PC-3 (cell line): ENCODE measurements around the gene SSC5D. TPM values are rescaled to one million over a fixed set of nuclear protein-coding genes. Genes with fewer than 3 reads are reported as not detected.

ENCODE experiments used
- ATAC-seq: fragments of 200-7000 bp; cut with Tn5 transposase; 2 replicates; pipeline ENCODE4 v1.9.1; 2020; ENCODE audit warnings: mild to moderate bottlenecking, moderate library complexity
- BruUV-seq: library from RNA; stranded (reverse); fragments of 400-500 nt; replicated peaks from 2 replicates; lab custom pipeline; 2021; lab: Mats Ljungman, UMichigan
- CTCF ChIA-PET: fragments of 300-600 bp; sonication (Branson Sonifier 250); formaldehyde crosslinking; loops from one replicate; lab custom pipeline; 2022; ENCODE audit warnings: antibody characterized with exemption; lab: Charles Lee
- POLR2A ChIA-PET: fragments of 300-600 bp; sonication (Branson Sonifier 250); formaldehyde crosslinking; loops from one replicate; lab custom pipeline; 2022; ENCODE audit warnings: antibody characterized with exemption; ENCODE audit not compliant: unreplicated experiment; lab: Charles Lee
- DNase-seq: peaks from one replicate; pipeline ENCODE4 v3.0.0-alpha.2; 2015
- H2AFZ ChIP-seq: fragments of 300-600 bp; sonication (generic); 2 replicates; pipeline ENCODE4 v1.6.0; 2016; ENCODE audit warnings: antibody characterized with exemption, low read length
- H3F3A ChIP-seq: fragments of 300-600 bp; sonication (generic); one replicate; pipeline ENCODE4 v1.6.0; 2017; ENCODE audit warnings: antibody characterized with exemption, low read length, control low read depth, mild to moderate bottlenecking; ENCODE audit not compliant: unreplicated experiment
- H3K27ac ChIP-seq: fragments of 300-600 bp; sonication (generic); 2 replicates; pipeline ENCODE4 v1.5.1; 2016; ENCODE audit warnings: mild to moderate bottlenecking, low read length
- H3K27me3 ChIP-seq: fragments of 300-600 bp; sonication (generic); 2 replicates; pipeline ENCODE4 v1.6.1; 2016; ENCODE audit warnings: low read length, mixed read lengths
- H3K36me3 ChIP-seq: fragments of 300-600 bp; sonication (generic); 2 replicates; pipeline ENCODE4 v1.6.1; 2016; ENCODE audit warnings: low read depth, mixed run types, low read length, mixed read lengths
- H3K4me1 ChIP-seq: fragments of 300-600 bp; sonication (generic); 2 replicates; pipeline ENCODE4 v1.5.1; 2016; ENCODE audit warnings: low read length; ENCODE audit not compliant: insufficient read depth
- H3K4me2 ChIP-seq: fragments of 300-600 bp; sonication (generic); 2 replicates; pipeline ENCODE4 v1.6.0; 2016; ENCODE audit warnings: low read length
- H3K4me3 ChIP-seq: fragments of 300-600 bp; sonication (generic); 2 replicates; pipeline ENCODE4 v1.5.1; 2016; ENCODE audit warnings: mild to moderate bottlenecking, low read length, mixed read lengths
- H3K79me2 ChIP-seq: fragments of 300-600 bp; sonication (generic); 2 replicates; pipeline ENCODE4 v1.6.1; 2017; ENCODE audit warnings: low read length, mixed read lengths
- H3K9ac ChIP-seq: fragments of 300-600 bp; sonication (generic); 2 replicates; pipeline ENCODE4 v1.6.0; 2016; ENCODE audit warnings: mild to moderate bottlenecking, low read length
- H3K9me2 ChIP-seq: fragments of 300-600 bp; sonication (generic); replicated peaks from 2 replicates; pipeline ENCODE4 v1.6.1; 2016; ENCODE audit warnings: mixed run types, low read length, mixed read lengths
- H3K9me3 ChIP-seq: fragments of 300-600 bp; sonication (generic); 2 replicates; pipeline ENCODE4 v1.6.1; 2016; ENCODE audit warnings: low read length, mixed read lengths
- H4K20me1 ChIP-seq: fragments of 300-600 bp; sonication (generic); 2 replicates; pipeline ENCODE4 v1.6.1; 2016; ENCODE audit warnings: low read length, mixed read lengths
- EZH2 ChIP-seq: fragments of 300-600 bp; sonication (generic); IDR thresholded peaks from one replicate; pipeline ENCODE4 v1.6.1; 2017; ENCODE audit warnings: antibody characterized with exemption, mild to moderate bottlenecking, low read length; ENCODE audit not compliant: unreplicated experiment
- EZH2phosphoT487 ChIP-seq: fragments of 300-600 bp; sonication (generic); IDR thresholded peaks from 2 replicates; pipeline ENCODE4 v1.6.1; 2018; ENCODE audit warnings: mild to moderate bottlenecking, antibody characterized with exemption, low read length, borderline replicate concordance
- intact Hi-C: fragments of 100-400 bp; cut with micrococcal nuclease; formaldehyde crosslinking; loops from 2 replicates; pipeline ENCODE4 v1.9.0; 2023
- total RNA-seq: library from RNA; depleted of rRNA; stranded (reverse); fragments of >200 nt; gene quantifications from 2 replicates; pipeline ENCODE4 v1.2.3, GENCODE V29; 2014
- TF ChIP-seq, protein P1 (sequence below): fragments of 300-600 bp; sonication (generic); conservative IDR thresholded peaks from 2 replicates; pipeline ENCODE4 v1.5.1; 2017; ENCODE audit warnings: antibody characterized with exemption, low read depth, mild to moderate bottlenecking, low read length

Gene SSC5D
- total RNA-seq, 1 experiment from 2014 or later = not detected

DNA sequence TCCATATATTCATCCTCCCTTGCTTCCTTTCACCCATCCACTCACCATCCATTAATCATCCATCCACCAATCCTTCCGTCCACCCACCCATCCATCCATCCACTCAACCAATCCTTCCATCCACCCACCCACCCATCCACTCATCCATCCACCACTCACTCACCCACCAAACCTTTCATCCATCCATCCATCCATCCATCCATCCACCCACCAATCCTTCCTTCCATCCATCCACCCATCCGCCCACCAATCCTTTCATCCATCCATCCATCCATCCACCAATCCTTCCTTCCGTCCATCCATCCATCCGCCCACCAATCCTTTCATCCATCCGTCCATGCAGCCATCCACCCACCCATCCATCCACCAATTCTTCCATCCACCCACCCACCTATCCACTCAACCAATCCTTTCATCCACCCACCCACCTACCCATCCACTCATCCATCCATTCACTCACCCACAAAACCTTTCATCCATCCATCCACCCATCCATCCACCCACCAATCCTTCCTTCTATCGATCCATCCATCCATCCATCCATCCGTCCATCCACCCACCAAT, 54.1 kb downstream of the SSC5D start:
- Histone ChIP-seq H3K4me1 (peaks cover 25% of the 10 kb centered on the region), H4K20me1 (no peaks in the 10 kb centered on the region), H2AFZ (no peak overlapping the region), H3K27me3 (no peaks in the 10 kb centered on the region), H3K9me2 (no peaks in the 10 kb centered on the region), H3K4me2 (no peak overlapping the region), H3K4me3 (no peak overlapping the region), H3K9ac (no peak overlapping the region), H3K36me3 (no peaks in the 10 kb centered on the region), H3F3A (no peaks in the 10 kb centered on the region), H3K27ac (no peak overlapping the region), H3K79me2 (no peaks in the 10 kb centered on the region), H3K9me3 (no peaks in the 10 kb centered on the region)
- TF ChIP-seq, protein P1, sequence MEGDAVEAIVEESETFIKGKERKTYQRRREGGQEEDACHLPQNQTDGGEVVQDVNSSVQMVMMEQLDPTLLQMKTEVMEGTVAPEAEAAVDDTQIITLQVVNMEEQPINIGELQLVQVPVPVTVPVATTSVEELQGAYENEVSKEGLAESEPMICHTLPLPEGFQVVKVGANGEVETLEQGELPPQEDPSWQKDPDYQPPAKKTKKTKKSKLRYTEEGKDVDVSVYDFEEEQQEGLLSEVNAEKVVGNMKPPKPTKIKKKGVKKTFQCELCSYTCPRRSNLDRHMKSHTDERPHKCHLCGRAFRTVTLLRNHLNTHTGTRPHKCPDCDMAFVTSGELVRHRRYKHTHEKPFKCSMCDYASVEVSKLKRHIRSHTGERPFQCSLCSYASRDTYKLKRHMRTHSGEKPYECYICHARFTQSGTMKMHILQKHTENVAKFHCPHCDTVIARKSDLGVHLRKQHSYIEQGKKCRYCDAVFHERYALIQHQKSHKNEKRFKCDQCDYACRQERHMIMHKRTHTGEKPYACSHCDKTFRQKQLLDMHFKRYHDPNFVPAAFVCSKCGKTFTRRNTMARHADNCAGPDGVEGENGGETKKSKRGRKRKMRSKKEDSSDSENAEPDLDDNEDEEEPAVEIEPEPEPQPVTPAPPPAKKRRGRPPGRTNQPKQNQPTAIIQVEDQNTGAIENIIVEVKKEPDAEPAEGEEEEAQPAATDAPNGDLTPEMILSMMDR = no peak
- TF ChIP-seq EZH2 = no peak
- no peak for TF ChIP-seq EZH2phosphoT487
- intact Hi-C loops = no loop called here
- POLR2A ChIA-PET = no interaction called here
- CTCF ChIA-PET = no interaction called here
- no peak for DNase-seq
- no TSS peak for BruUV-seq
- ATAC-seq = no peak

DNA sequence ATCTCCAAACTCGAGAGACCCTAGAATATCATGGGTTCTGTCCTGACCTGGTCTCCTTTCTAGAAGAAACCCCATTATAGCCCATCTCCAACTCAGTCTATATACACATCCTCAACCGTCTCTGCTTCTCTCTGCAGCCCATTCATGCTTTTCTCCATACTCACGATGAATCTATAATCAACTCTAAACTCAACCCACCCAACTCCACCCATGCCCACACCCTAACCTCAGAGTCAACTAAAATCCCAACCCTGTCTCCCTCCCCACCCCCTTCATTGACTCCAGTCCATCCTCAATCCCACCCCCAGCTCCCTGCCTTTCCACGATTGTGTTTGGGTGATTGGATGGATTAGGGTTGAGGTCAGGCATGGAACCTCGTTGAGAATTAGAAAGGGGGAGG, 55.3 kb downstream of the SSC5D start:
- H3K4me1 ChIP-seq = peaks cover 30% of the 10 kb centered on the region
- H3K9ac ChIP-seq = no peak overlapping the region
- ATAC-seq (no peak), DNase-seq (no peak)
- H3K79me2 ChIP-seq = no peaks in the 10 kb centered on the region
- no peaks in the 10 kb centered on the region for H3K27me3 ChIP-seq
- no peak for TF ChIP-seq EZH2
- no peak for TF ChIP-seq EZH2phosphoT487
- TF ChIP-seq, protein P1 = no peak
- no peak overlapping the region for H3K27ac ChIP-seq
- no TSS peak for BruUV-seq
- no peaks in the 10 kb centered on the region for H3K9me3 ChIP-seq
- H3K9me2 ChIP-seq = no peaks in the 10 kb centered on the region
- no peak overlapping the region for H2AFZ ChIP-seq
- H3K4me2 ChIP-seq = no peak overlapping the region
- H3F3A ChIP-seq = peaks cover 3% of the 10 kb centered on the region
- no peaks in the 10 kb centered on the region for H4K20me1 ChIP-seq
- intact Hi-C loops = no loop called here
- H3K4me3 ChIP-seq = no peak overlapping the region
- H3K36me3 ChIP-seq = no peaks in the 10 kb centered on the region
- CTCF ChIA-PET = interaction anchor here (0.7 kb wide), 1 partner anchor 17 kb away, joined by 12 read pairs; no protein-coding TSS in a partner anchor
- POLR2A ChIA-PET = no interaction called here

DNA sequence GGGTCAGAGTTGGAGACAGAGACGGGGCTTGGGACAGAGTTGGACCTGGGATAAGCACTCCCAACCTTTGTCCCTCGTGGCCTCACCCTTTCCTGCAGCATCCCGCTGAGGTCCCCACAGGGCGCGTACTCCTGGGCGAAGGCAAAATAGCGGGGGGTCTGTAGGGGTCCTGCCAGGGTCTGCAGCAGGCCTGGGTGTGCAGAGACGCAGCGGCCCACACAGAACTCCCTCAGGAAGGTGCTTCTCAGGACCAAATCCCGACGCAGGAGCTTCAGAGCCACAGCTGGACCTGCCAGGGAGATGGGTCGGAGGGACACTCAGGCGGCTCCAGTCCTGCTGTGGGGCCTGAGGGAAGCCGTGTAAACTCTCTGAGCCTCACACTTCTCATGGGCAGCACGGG, 55.8 kb downstream of the SSC5D start:
- Histone ChIP-seq H3K9me3 (no peaks in the 10 kb centered on the region), H3K79me2 (no peaks in the 10 kb centered on the region), H3F3A (peaks cover 3% of the 10 kb centered on the region), H2AFZ (no peak overlapping the region), H4K20me1 (no peaks in the 10 kb centered on the region), H3K27me3 (no peaks in the 10 kb centered on the region), H3K4me3 (no peak overlapping the region), H3K9me2 (no peaks in the 10 kb centered on the region), H3K9ac (no peak overlapping the region), H3K36me3 (no peaks in the 10 kb centered on the region), H3K4me2 (no peak overlapping the region), H3K4me1 (peaks cover 31% of the 10 kb centered on the region), H3K27ac (no peak overlapping the region)
- CTCF ChIA-PET = interaction anchor here (0.7 kb wide), 1 partner anchor 18 kb away, joined by 12 read pairs; no protein-coding TSS in a partner anchor
- no TSS peak for BruUV-seq
- intact Hi-C loops = no loop called here
- DNase-seq (no peak), ATAC-seq (no peak)
- POLR2A ChIA-PET = no interaction called here
- no peak for TF ChIP-seq EZH2
- no peak for TF ChIP-seq EZH2phosphoT487
- TF ChIP-seq, protein P1 = no peak
